Parathyroid adenoma (tissue), 2 donors: ENCODE data around the gene FMNL2.

Source experiments
- H2AFZ ChIP-seq: fragments of 300-600 bp; sonication (generic); one replicate; pipeline ENCODE4 v1.7.0; 2017; ENCODE audit warnings: antibody characterized with exemption, mild to moderate bottlenecking
- H3K27ac ChIP-seq: fragments of 300-600 bp; sonication (generic); one replicate; pipeline ENCODE4 v1.7.0; 2017
- H3K27me3 ChIP-seq: fragments of 300-600 bp; sonication (generic); one replicate; pipeline ENCODE4 v1.7.0; 2017; ENCODE audit warnings: low read length; ENCODE audit not compliant: control insufficient read depth, insufficient read depth
- H3K36me3 ChIP-seq: fragments of 300-600 bp; sonication (generic); one replicate; pipeline ENCODE4 v1.7.0; 2017; ENCODE audit warnings: low read length; ENCODE audit not compliant: control insufficient read depth, insufficient read depth
- H3K4me1 ChIP-seq: fragments of 300-600 bp; sonication (generic); one replicate; pipeline ENCODE4 v1.7.0; 2017; ENCODE audit warnings: control low read depth
- H3K4me2 ChIP-seq: fragments of 300-600 bp; sonication (generic); one replicate; pipeline ENCODE4 v1.7.0; 2017; ENCODE audit warnings: low read length
- H3K4me3 ChIP-seq: fragments of 300-600 bp; sonication (generic); one replicate; pipeline ENCODE4 v1.7.0; 2017; ENCODE audit warnings: low read depth, low read length
- H3K79me2 ChIP-seq: fragments of 300-600 bp; sonication (generic); one replicate; pipeline ENCODE4 v1.7.0; 2017; ENCODE audit warnings: control low read depth
- H3K9ac ChIP-seq: fragments of 300-600 bp; sonication (generic); one replicate; pipeline ENCODE4 v1.7.0; 2017; ENCODE audit warnings: mild to moderate bottlenecking
- H3K9me3 ChIP-seq: fragments of 300-600 bp; sonication (generic); one replicate; pipeline ENCODE4 v1.7.0; 2017; ENCODE audit warnings: low read length; ENCODE audit not compliant: control insufficient read depth
- TF ChIP-seq, protein P1 (sequence below): fragments of 300-600 bp; sonication (generic); IDR thresholded peaks from one replicate; pipeline ENCODE4 v1.7.0; 2017; ENCODE audit warnings: antibody characterized with exemption, mild to moderate bottlenecking
- donor health status: primary hyperparathyroidism.

FMNL2 gene

DNA sequence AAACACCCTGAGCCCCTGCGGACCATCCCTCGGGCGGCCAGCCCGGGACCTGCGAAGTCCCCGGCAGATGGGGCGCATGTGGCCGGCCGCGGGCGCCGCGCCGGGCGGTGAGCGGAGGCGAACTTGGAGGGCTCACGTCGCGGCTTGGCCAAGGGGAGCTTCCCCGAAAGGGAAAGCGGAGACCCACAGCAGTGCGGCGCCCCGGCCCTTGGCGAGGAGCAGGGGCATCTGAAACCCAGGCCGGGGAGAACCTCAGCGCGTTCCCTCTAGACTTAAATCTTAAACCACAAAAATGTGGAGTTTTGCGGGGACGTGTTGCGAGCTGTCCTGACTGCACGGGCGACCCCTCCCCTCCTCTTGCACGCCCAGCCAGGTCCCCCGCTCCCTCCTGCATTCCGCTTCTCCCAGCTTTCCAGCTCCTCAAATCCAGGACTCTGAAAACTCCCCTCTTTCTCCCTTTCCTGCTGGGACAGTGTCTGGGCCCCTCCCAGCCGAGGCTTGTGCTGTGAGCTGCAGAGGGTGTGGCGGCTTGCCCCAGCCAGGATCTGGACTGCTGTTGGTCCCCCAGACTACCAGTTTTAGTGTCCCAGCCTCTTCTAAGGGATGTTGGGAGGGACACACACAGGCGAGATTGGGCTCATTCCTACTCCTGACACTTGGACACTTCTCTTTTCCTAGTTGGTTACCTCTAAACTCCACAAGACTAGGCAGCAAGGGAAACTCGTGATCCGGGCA is 1.3 kb downstream of the FMNL2 start:
- peak overlapping the region; percentile 38 for H3K9ac ChIP-seq
- H2AFZ ChIP-seq: peak overlapping the region; percentile 97
- H3K9me3 ChIP-seq: no peaks in the 10 kb centered on the region
- no peaks in the 10 kb centered on the region for H3K27me3 ChIP-seq
- TF ChIP-seq, protein P1, sequence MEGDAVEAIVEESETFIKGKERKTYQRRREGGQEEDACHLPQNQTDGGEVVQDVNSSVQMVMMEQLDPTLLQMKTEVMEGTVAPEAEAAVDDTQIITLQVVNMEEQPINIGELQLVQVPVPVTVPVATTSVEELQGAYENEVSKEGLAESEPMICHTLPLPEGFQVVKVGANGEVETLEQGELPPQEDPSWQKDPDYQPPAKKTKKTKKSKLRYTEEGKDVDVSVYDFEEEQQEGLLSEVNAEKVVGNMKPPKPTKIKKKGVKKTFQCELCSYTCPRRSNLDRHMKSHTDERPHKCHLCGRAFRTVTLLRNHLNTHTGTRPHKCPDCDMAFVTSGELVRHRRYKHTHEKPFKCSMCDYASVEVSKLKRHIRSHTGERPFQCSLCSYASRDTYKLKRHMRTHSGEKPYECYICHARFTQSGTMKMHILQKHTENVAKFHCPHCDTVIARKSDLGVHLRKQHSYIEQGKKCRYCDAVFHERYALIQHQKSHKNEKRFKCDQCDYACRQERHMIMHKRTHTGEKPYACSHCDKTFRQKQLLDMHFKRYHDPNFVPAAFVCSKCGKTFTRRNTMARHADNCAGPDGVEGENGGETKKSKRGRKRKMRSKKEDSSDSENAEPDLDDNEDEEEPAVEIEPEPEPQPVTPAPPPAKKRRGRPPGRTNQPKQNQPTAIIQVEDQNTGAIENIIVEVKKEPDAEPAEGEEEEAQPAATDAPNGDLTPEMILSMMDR: no peak
- no peaks in the 10 kb centered on the region for H3K36me3 ChIP-seq
- peaks cover 8% of the 10 kb centered on the region for H3K79me2 ChIP-seq
- peak overlapping the region; percentile 64 for H3K27ac ChIP-seq
- peak overlapping the region; percentile 86 for H3K4me2 ChIP-seq
- peak overlapping the region; percentile 67 for H3K4me3 ChIP-seq
- peaks cover 6% of the 10 kb centered on the region for H3K4me1 ChIP-seq

DNA sequence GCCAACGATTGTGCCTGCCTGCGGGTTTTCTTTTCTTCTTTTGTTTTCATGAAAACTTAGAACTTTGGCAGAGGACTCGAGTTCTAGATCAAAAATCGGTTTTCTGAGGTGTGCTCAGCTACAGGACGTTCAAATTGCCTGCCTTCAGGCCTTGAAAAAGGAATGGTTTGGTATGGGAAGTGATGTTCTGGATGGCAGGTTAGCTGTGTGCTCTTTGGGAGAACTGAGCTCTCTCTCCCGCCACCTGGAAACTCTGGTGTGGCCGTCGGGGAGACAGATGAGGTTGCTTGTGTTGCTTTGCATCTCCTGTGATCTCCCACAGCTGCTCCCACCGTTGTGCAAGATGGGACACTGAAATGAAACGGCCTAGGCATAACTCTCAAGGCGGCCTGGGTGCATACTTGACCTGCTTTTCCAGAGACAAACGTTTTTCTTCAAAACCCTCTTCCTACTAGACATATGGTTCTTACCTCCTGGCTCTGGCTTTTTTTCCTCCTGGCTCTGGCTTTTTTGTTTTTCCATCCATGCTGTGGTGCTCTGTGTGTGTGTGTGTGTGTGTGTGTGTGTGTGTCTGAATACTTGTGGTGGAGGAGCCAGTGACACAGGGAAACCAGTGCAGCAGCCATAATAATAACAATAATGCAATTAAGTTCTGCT is 2.0 kb downstream of the FMNL2 start:
- no peaks in the 10 kb centered on the region for H3K9me3 ChIP-seq
- H3K27me3 ChIP-seq: no peaks in the 10 kb centered on the region
- H3K4me3 ChIP-seq: peak overlapping the region; percentile 67
- peak overlapping the region; percentile 86 for H3K4me2 ChIP-seq
- no peaks in the 10 kb centered on the region for H3K36me3 ChIP-seq
- peak overlapping the region; percentile 97 for H2AFZ ChIP-seq
- H3K27ac ChIP-seq: peak overlapping the region; percentile 64
- TF ChIP-seq, protein P1: no peak
- no peak overlapping the region for H3K9ac ChIP-seq
- peaks cover 8% of the 10 kb centered on the region for H3K79me2 ChIP-seq
- peaks cover 9% of the 10 kb centered on the region for H3K4me1 ChIP-seq

DNA sequence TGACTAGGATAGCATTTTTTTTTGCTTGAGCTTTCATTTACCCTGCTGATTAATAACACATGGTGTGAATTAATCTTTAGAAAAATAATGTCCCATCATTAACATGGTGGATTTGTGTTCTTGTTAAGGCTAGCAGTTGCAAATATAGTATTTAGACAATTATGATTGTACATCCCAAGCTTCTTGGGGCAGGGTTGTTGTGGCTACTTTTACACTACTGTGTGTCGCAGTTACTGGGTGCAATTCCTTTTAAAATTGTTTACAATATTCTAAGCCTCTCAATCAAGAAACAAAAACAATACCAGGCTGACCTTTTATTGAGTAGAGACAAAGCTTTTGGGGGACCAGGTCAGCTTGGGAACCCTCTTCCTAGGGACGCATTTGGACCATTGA is 2.5 kb downstream of the FMNL2 start:
- Histone ChIP-seq H3K9ac (no peak overlapping the region), H3K9me3 (no peaks in the 10 kb centered on the region), H2AFZ (no peak overlapping the region), H3K4me3 (no peak overlapping the region), H3K27me3 (no peaks in the 10 kb centered on the region), H3K79me2 (peaks cover 8% of the 10 kb centered on the region), H3K4me1 (peaks cover 9% of the 10 kb centered on the region), H3K36me3 (no peaks in the 10 kb centered on the region), H3K27ac (no peak overlapping the region), H3K4me2 (no peak overlapping the region)
- TF ChIP-seq, protein P1: no peak

DNA sequence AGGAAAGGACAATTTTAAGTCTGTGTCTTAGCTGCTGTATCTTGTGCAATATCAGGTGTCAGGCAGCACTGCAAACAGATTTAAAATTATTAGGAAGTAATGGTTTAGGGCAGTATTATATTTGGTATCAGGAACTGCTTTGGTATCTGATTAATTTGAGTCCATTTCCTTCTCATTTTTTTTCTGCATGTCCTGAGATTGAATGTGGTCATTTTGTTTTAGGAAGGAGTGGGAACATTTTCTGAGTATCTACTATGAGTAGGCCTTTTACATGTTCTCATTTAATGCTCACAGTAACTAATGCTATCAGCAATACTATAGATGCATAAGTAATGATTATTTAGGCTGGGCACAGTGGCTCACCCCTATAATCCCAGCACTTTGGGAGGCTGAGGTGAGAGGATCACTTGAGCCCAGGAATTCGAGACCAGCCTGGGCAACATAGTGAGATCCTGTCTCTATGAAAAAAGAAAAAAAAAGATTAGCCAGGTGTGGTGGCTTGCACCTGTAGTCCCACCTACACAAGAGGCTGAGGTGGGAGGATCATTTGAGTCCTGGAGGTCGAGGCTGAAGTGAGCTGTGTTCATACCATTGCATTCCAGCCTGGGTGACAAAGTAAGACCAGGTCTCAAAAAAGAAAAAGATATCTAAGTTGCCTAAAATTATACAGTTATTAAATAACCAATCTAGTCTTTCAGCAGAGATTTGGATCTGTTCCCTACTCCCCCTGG is 4.7 kb downstream of the FMNL2 start:
- Histone ChIP-seq H3K4me3 (no peak overlapping the region), H3K27me3 (no peaks in the 10 kb centered on the region), H3K9ac (no peak overlapping the region), H3K27ac (no peak overlapping the region), H3K36me3 (no peaks in the 10 kb centered on the region), H3K79me2 (peaks cover 11% of the 10 kb centered on the region), H3K9me3 (no peaks in the 10 kb centered on the region), H3K4me1 (peaks cover 6% of the 10 kb centered on the region), H2AFZ (no peak overlapping the region), H3K4me2 (no peak overlapping the region)
- TF ChIP-seq, protein P1: no peak
